ENCODE data around the gene MTMR10. TPM values are rescaled to one million over a fixed set of nuclear protein-coding genes. Genes with fewer than 3 reads are reported as not detected.

MTMR10 gene
- polyA plus RNA-seq, 2 of the 4 experiments (the other 2 are of a cell fraction), result 11.9 to 23.1 TPM

GRCh38 chr15:31040611-31041010 is 49.2 kb upstream of the MTMR10 start:
- Histone ChIP-seq H3K9me3 (no peaks in the 10 kb centered on the region), H3K4me2 (no peak overlapping the region), H3K4me1 (no peaks in the 10 kb centered on the region), H3K27ac (no peak overlapping the region), H3K4me3 (no peak overlapping the region)
- 65% methylated on average over 8 of the region's 8 CpGs for WGBS (ENCODE audit: missing lambda C conversion rate)
- ChIA-PET CTCF (no interaction called here), POLR2A (no interaction called here)
- ATAC-seq, result no peak
- no peak for DNase-seq (ENCODE audit: low read depth in 1 of 2, low spot score in 1 of 2)
- FAIRE-seq, result no peak
- TF ChIP-seq CHD4 (IDR thresholded peaks at IDR 0.05; ENCODE audit: borderline replicate concordance) (no peak), ELK1 (IDR thresholded peaks at IDR 0.05; ENCODE audit: low read depth, low read length) (no peak), NR3C1 (IDR thresholded peaks at IDR 0.05) (no peak), BCL3 (IDR thresholded peaks at IDR 0.05) (no peak), HOXB13 (CRISPR knock-in tag; IDR thresholded peaks at IDR 0.05; ENCODE audit: low read depth) (no peak), CHD2 (IDR thresholded peaks at IDR 0.05; ENCODE audit: low read length, partially characterized antibody) (no peak), SREBF2 (IDR thresholded peaks at IDR 0.05) (no peak), MYC (IDR thresholded peaks at IDR 0.05; ENCODE audit: borderline replicate concordance, low read length) (no peak), GATA3 (IDR thresholded peaks at IDR 0.05; ENCODE audit: borderline replicate concordance) (no peak), CBX2 (IDR thresholded peaks at IDR 0.05; ENCODE audit: borderline replicate concordance, low read depth) (no peak), HOXA7 (CRISPR knock-in tag; IDR thresholded peaks at IDR 0.05) (no peak), RARB (CRISPR knock-in tag; IDR thresholded peaks at IDR 0.05) (no peak), FOSL2 (IDR thresholded peaks at IDR 0.05) (no peak), FOSL2 (CRISPR knock-in tag; IDR thresholded peaks at IDR 0.05) (no peak), ZNF302 (CRISPR knock-in tag; IDR thresholded peaks at IDR 0.05) (no peak), EHMT2 (IDR thresholded peaks at IDR 0.05; ENCODE audit: low read depth) (no peak), POLR2AphosphoS2 (conservative IDR thresholded peaks at IDR 0.05; ENCODE audit: low read length) (no peak)

GRCh38 chr15:31039961-31040360 is 48.5 kb upstream of the MTMR10 start:
- DNase-seq (ENCODE audit: low read depth in 1 of 2, low spot score in 1 of 2) (no peak), ATAC-seq (no peak), FAIRE-seq (no peak)
- no peaks in the 10 kb centered on the region for H3K9me3 ChIP-seq
- no peaks in the 10 kb centered on the region for H3K4me1 ChIP-seq
- no peak overlapping the region for H3K27ac ChIP-seq
- no peak for TF ChIP-seq ZC3H11A (IDR thresholded peaks at IDR 0.05)
- no peak for TF ChIP-seq NR3C1 (IDR thresholded peaks at IDR 0.05)
- no peak for TF ChIP-seq HOXA7 (CRISPR knock-in tag; IDR thresholded peaks at IDR 0.05)
- no peak for TF ChIP-seq JUNB (IDR thresholded peaks at IDR 0.05)
- TF ChIP-seq EP300 (IDR thresholded peaks at IDR 0.05), result no peak
- no peak for TF ChIP-seq HMGXB4 (CRISPR knock-in tag; IDR thresholded peaks at IDR 0.05; ENCODE audit: borderline replicate concordance)
- no peak for TF ChIP-seq HEYL (CRISPR knock-in tag; IDR thresholded peaks at IDR 0.05)
- no peak overlapping the region for H3K4me2 ChIP-seq
- POLR2A ChIA-PET, result no interaction called here
- WGBS (ENCODE audit: missing lambda C conversion rate), result 72% methylated on average over 16 of the region's 16 CpGs
- CTCF ChIA-PET, result interaction anchor here (1.4 kb wide), 1 partner anchor 12 kb away, joined by 3 read pairs; no protein-coding TSS in a partner anchor
- no peak overlapping the region for H3K4me3 ChIP-seq

Data from A549 (cell line).